ENCODE results near the gene ERGIC3.

GRCh38 chr20:35602851-35603495 lies 61.1 kb downstream of the ERGIC3 start:
- TF ChIP-seq POLR2A (IDR thresholded peaks at IDR 0.05; ENCODE audit: low read depth, low read length) (no peak), POLR2AphosphoS5 (IDR thresholded peaks at IDR 0.05; ENCODE audit: low read depth, low read length) (no peak)

All from GM12892 (cell line).